Loucy (cell line): ENCODE measurements around the gene ZSWIM8.

Experiments
- H2AFZ ChIP-seq: fragments of 200-600 bp; sonication (generic); 2 replicates; pipeline ENCODE4 v1.6.0; 2016; ENCODE audit warnings: antibody characterized with exemption, mild to moderate bottlenecking, low read length, moderate library complexity
- H3F3A ChIP-seq: fragments of 200-600 bp; 2 replicates; pipeline ENCODE4 v1.6.0; 2016; ENCODE audit warnings: antibody characterized with exemption, low read depth, mild to moderate bottlenecking
- H3K27me3 ChIP-seq: fragments of 200-600 bp; sonication (generic); 2 replicates; pipeline ENCODE4 v1.6.1; 2014; ENCODE audit warnings: low read length, mild to moderate bottlenecking; ENCODE audit not compliant: insufficient read depth, poor library complexity, severe bottlenecking
- H3K36me3 ChIP-seq: fragments of 200-600 bp; sonication (generic); 2 replicates; pipeline ENCODE4 v1.6.1; 2016; ENCODE audit warnings: low read length; ENCODE audit not compliant: insufficient read depth
- H3K4me1 ChIP-seq: fragments of 200-600 bp; sonication (generic); 2 replicates; pipeline ENCODE4 v1.5.1; 2014; ENCODE audit warnings: low read length, mild to moderate bottlenecking; ENCODE audit not compliant: insufficient read depth, poor library complexity, severe bottlenecking
- H3K4me2 ChIP-seq: fragments of 200-600 bp; sonication (generic); 2 replicates; pipeline ENCODE4 v1.6.0; 2014; ENCODE audit warnings: antibody characterized with exemption, low read length, low read depth, mild to moderate bottlenecking; ENCODE audit not compliant: poor library complexity, severe bottlenecking
- H3K4me3 ChIP-seq: fragments of 200-600 bp; sonication (generic); 2 replicates; pipeline ENCODE4 v1.5.1; 2014; ENCODE audit warnings: low read length, mild to moderate bottlenecking, mixed read lengths; ENCODE audit not compliant: poor library complexity, severe bottlenecking
- H3K79me2 ChIP-seq: fragments of 200-600 bp; sonication (generic); 2 replicates; pipeline ENCODE4 v1.6.1; 2014; ENCODE audit warnings: low read length; ENCODE audit not compliant: insufficient read depth
- H3K9ac ChIP-seq: fragments of 200-600 bp; sonication (generic); 2 replicates; pipeline ENCODE4 v1.6.0; 2014; ENCODE audit warnings: mild to moderate bottlenecking, low read depth, low read length, moderate library complexity; ENCODE audit not compliant: poor library complexity, severe bottlenecking
- H3K9me2 ChIP-seq: fragments of 200-600 bp; sonication (generic); replicated peaks from 2 replicates; pipeline ENCODE4 v1.6.1; 2016; ENCODE audit warnings: low read depth, low read length, mixed read lengths
- H3K9me3 ChIP-seq: fragments of 200-600 bp; sonication (generic); 2 replicates; pipeline ENCODE4 v1.6.1; 2014; ENCODE audit warnings: mild to moderate bottlenecking, antibody characterized with exemption, low read length, low read depth; ENCODE audit not compliant: insufficient read depth
- H4K20me1 ChIP-seq: fragments of 200-600 bp; sonication (generic); 2 replicates; pipeline ENCODE4 v1.6.0; 2014; ENCODE audit warnings: antibody characterized with exemption, low read length, mild to moderate bottlenecking; ENCODE audit not compliant: insufficient read depth, poor library complexity, severe bottlenecking
- EZH2phosphoT487 ChIP-seq: fragments of 200-600 bp; IDR thresholded peaks from 2 replicates; pipeline ENCODE4 v1.6.1; 2018; ENCODE audit warnings: antibody characterized with exemption, mild to moderate bottlenecking, moderate library complexity, borderline replicate concordance
- TF ChIP-seq, protein P1 (sequence below): fragments of 200-600 bp; sonication (generic); conservative IDR thresholded peaks from 2 replicates; pipeline ENCODE4 v1.5.1; 2014; ENCODE audit warnings: mild to moderate bottlenecking, antibody characterized with exemption, low read length

ZSWIM8 gene

DNA sequence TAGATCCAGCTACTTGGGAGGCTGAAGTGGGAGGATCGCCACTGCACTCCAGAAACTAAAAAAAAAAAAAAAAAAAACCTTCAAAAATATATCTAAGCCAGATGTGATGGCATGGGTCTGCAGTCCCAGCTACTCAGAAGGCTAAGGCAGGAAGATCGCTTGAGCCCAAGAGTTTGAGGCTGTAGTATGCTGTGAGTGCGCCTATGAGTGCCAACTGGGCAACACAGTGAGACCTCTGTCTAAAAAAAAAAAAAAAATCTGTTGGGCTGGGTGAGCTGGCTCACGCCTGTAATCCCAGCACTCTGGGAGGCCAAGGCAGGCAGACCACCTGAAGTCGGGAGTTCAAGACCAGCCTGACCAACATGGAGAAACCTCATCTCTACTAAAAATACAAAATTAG lies 6.4 kb upstream of the ZSWIM8 start:
- no peak overlapping the region for H3K9ac ChIP-seq
- no peaks in the 10 kb centered on the region for H3F3A ChIP-seq
- no peak overlapping the region for H3K4me3 ChIP-seq
- H3K9me3 ChIP-seq: no peaks in the 10 kb centered on the region
- H4K20me1 ChIP-seq: peaks cover 26% of the 10 kb centered on the region
- H3K79me2 ChIP-seq: peaks cover 92% of the 10 kb centered on the region
- TF ChIP-seq, protein P1, sequence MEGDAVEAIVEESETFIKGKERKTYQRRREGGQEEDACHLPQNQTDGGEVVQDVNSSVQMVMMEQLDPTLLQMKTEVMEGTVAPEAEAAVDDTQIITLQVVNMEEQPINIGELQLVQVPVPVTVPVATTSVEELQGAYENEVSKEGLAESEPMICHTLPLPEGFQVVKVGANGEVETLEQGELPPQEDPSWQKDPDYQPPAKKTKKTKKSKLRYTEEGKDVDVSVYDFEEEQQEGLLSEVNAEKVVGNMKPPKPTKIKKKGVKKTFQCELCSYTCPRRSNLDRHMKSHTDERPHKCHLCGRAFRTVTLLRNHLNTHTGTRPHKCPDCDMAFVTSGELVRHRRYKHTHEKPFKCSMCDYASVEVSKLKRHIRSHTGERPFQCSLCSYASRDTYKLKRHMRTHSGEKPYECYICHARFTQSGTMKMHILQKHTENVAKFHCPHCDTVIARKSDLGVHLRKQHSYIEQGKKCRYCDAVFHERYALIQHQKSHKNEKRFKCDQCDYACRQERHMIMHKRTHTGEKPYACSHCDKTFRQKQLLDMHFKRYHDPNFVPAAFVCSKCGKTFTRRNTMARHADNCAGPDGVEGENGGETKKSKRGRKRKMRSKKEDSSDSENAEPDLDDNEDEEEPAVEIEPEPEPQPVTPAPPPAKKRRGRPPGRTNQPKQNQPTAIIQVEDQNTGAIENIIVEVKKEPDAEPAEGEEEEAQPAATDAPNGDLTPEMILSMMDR: no peak
- TF ChIP-seq EZH2phosphoT487: no peak
- H3K4me1 ChIP-seq: peaks cover 28% of the 10 kb centered on the region
- H3K9me2 ChIP-seq: no peaks in the 10 kb centered on the region
- no peak overlapping the region for H3K4me2 ChIP-seq
- H3K36me3 ChIP-seq: peaks cover 13% of the 10 kb centered on the region; the same call in 1 of the 2 replicates
- H2AFZ ChIP-seq: no peak overlapping the region
- H3K27me3 ChIP-seq: no peaks in the 10 kb centered on the region

DNA sequence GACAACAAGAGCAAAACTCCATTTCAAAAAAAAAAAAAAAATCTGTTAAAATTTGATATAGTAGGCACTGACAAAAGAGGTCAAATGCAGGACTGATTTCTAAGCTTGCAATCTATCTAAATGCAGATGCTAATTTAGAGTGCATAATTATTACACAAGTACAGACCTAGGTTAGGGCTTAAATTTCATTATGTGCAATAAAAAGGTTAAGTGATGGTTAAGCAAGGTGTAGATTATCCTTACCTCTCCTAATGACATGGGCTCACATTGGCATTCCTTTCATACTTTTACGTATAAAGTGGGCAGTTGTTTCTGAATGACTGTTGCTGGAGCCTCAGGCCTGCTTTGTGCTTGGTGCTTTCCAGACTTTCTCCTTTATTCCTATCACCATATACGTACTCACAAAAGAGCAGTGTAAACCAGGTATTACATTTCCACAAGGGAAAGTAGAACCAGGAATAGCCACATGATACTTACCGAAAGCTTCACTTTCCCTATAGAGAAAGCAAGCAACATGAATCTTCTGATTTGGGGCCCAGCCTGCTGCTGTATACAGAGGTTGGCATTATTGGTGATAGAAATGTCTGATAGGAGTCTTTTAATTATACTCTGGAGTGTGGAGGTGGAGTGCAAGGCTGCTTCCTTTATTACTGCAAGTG lies 5.7 kb upstream of the ZSWIM8 start:
- Histone ChIP-seq H3K79me2 (peaks cover 92% of the 10 kb centered on the region), H3K27me3 (no peaks in the 10 kb centered on the region), H2AFZ (no peak overlapping the region), H3K9me2 (no peaks in the 10 kb centered on the region), H3K9me3 (no peaks in the 10 kb centered on the region), H3K36me3 (peaks cover 13% of the 10 kb centered on the region; the same call in 1 of the 2 replicates), H3K4me2 (peak overlapping the region; percentile 99), H3K4me3 (no peak overlapping the region), H3F3A (no peaks in the 10 kb centered on the region), H3K4me1 (peaks cover 35% of the 10 kb centered on the region), H3K9ac (no peak overlapping the region), H4K20me1 (peaks cover 20% of the 10 kb centered on the region)
- TF ChIP-seq, protein P1: no peak
- TF ChIP-seq EZH2phosphoT487: no peak

DNA sequence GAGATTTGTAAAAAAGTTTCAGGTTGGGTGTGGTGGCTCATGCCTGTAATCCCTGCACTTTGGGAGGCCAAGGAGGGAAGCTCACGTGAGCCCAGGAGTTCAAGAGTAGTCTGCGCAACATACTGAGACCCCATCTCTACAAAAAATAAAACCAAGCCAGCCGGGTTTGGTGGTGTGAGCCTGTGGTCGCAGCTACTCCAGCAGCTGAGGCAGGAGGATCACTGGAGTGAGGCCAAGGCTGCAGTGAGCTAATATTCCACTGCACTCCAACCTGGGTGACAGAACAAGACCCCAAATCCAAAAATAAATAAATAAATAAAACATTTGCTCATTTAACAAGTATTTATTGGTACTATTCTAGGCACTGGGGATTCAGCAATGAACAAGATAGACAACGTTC lies 5.1 kb upstream of the ZSWIM8 start:
- Histone ChIP-seq H3K4me1 (peaks cover 37% of the 10 kb centered on the region), H2AFZ (no peak overlapping the region), H3K36me3 (peaks cover 10% of the 10 kb centered on the region; the same call in 1 of the 2 replicates), H3K4me3 (peak overlapping the region; percentile 83), H3K9ac (peak overlapping the region; percentile 87), H3K9me3 (no peaks in the 10 kb centered on the region), H3F3A (no peaks in the 10 kb centered on the region), H3K79me2 (peaks cover 88% of the 10 kb centered on the region), H3K27me3 (no peaks in the 10 kb centered on the region), H4K20me1 (peaks cover 20% of the 10 kb centered on the region), H3K9me2 (no peaks in the 10 kb centered on the region), H3K4me2 (peak overlapping the region; percentile 99)
- TF ChIP-seq, protein P1: no peak
- no peak for TF ChIP-seq EZH2phosphoT487
